Renal cortical epithelial cell (primary cell): ENCODE data around the gene RAB8B. TPM values are rescaled to one million over a fixed set of nuclear protein-coding genes. Genes with fewer than 3 reads are reported as not detected.

Source experiments
- DNase-seq: peaks from one replicate; pipeline ENCODE4 v3.0.0-alpha.2; 2011; ENCODE audit warnings: low read depth
- total RNA-seq: library from RNA; depleted of rRNA; stranded (reverse); fragments of >200 nt; gene quantifications from 2 replicates; pipeline ENCODE4 v1.2.3, GENCODE V29; 2014

Gene RAB8B
- total RNA-seq, 1 donor from 2014 or later, result 54.8 TPM

- no peak for DNase-seq
Observed at GRCh38 chr15:63312286-63312685, 122.9 kb downstream of the RAB8B start.

DNA sequence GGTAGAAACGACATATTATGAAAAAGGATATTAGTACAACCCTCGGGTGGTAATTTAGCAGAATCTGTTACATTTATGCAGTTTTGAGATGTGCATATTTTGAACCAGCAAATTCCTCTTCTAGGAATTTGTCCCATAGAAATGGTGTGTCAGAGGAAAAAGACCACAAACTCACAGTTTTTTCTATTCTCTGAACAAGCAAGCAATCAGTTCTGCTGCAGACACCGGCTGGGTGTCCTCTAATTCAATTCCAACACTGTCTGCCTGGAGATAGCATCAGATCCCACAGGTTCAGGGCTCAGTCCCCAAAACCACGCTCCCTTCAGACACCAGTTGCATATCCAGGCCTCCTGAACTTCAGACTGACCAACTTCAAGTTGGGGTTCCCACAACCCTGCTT lies 124.4 kb downstream of the RAB8B start:
- no peak for DNase-seq

GRCh38 chr15:63314409-63314808 lies 125.0 kb downstream of the RAB8B start:
- DNase-seq, result no peak

Other genes with a start within 250 kb of the RAB8B start
- gene TPM1, start 146.9 kb upstream of the RAB8B start, total RNA-seq, result 1,733 and 1,925 TPM in 2 replicates
- 41.9 and 52.4 TPM in 2 replicates for gene LACTB, start 67.7 kb upstream of the RAB8B start, total RNA-seq
- gene RPS27L, start 32.1 kb upstream of the RAB8B start, total RNA-seq, result 249 and 275 TPM in 2 replicates
- gene APH1B, start 88.0 kb downstream of the RAB8B start, total RNA-seq, result 10.1 and 12.6 TPM in 2 replicates
- gene CA12, start 192.2 kb downstream of the RAB8B start, total RNA-seq, result 19.6 and 26.4 TPM in 2 replicates